ENCODE measurements around the gene TEX35.

DNA sequence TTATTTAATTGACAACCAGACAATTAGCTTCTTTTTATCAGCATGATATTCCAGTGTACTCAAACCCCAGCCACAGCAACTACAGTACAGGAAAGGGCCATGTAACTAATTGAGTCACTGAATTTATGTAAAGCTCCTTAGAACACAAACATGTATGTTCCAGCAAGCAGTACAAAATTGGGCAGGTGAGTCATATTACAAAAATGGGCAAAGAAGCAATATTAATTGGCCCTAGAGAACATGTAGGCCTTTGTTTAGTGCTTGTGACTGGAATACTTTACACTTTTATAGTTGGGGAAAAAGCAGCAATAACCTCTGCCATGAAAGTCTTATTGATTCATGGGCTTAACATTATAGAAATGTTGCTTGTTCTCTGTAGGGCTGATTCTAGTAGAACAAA is 47.9 kb upstream of the TEX35 start:
- no peak for TF ChIP-seq YY1 (IDR thresholded peaks at IDR 0.05; ENCODE audit: insufficient read depth, insufficient read length)
- TF ChIP-seq ZNF274 (IDR thresholded peaks at IDR 0.05; ENCODE audit: low read depth, low read length) = no peak
- TF ChIP-seq SUZ12 (IDR thresholded peaks at IDR 0.05; ENCODE audit: extremely low read depth, insufficient read depth, insufficient read length) = no peak

All from NT2/D1 (cell line).